NB4 (cell line): ENCODE results near the gene ABCA2.

ENCODE experiments used
- CTCF ChIP-seq: IDR thresholded peaks from one replicate; pipeline ENCODE4 v1.5.1; 2012; ENCODE audit warnings: low read depth, low read length
- MAX ChIP-seq: IDR thresholded peaks from 2 replicates; pipeline ENCODE4 v1.6.1; 2011; ENCODE audit warnings: low read depth, low read length
- POLR2A ChIP-seq: IDR thresholded peaks from 2 replicates; pipeline ENCODE4 v1.6.1; 2011; ENCODE audit warnings: mild to moderate bottlenecking; ENCODE audit not compliant: insufficient read length; ENCODE audit errors: extremely low read depth

GRCh38 chr9:137075275-137075775 is 47.3 kb upstream of the ABCA2 start:
- no peak for TF ChIP-seq POLR2A
- TF ChIP-seq CTCF, result no peak
- no peak for TF ChIP-seq MAX
